ENCODE results near the gene RUNX3.

Gene RUNX3

GRCh38 chr1:24945354-24946326, 15.6 kb upstream of the RUNX3 start:
- no peak for DNase-seq

- no peak for DNase-seq
Measured at GRCh38 chr1:24944318-24944717, 14.2 kb upstream of the RUNX3 start.

GRCh38 chr1:24942789-24943188, 12.7 kb upstream of the RUNX3 start:
- no peak for DNase-seq

- DNase-seq: no peak
Measured at GRCh38 chr1:24941564-24941963, 11.5 kb upstream of the RUNX3 start.

GRCh38 chr1:24940231-24940630, 10.2 kb upstream of the RUNX3 start:
- no peak for DNase-seq

GRCh38 chr1:24939675-24940193, 9.7 kb upstream of the RUNX3 start:
- DNase-seq: no peak

GRCh38 chr1:24939040-24939674, 9.1 kb upstream of the RUNX3 start:
- no peak for DNase-seq

- no peak for DNase-seq
Measured at GRCh38 chr1:24938276-24938675, 8.2 kb upstream of the RUNX3 start.

GRCh38 chr1:24936684-24937083, 6.6 kb upstream of the RUNX3 start:
- no peak for DNase-seq

GRCh38 chr1:24935615-24936484, 5.8 kb upstream of the RUNX3 start:
- no peak for DNase-seq

- DNase-seq: no peak
Measured at GRCh38 chr1:24935196-24935526, 5.1 kb upstream of the RUNX3 start.

- DNase-seq: no peak
Measured at GRCh38 chr1:24934310-24935195, 4.5 kb upstream of the RUNX3 start.

- DNase-seq: no peak
Measured at GRCh38 chr1:24933468-24933867, 3.4 kb upstream of the RUNX3 start.

- no peak for DNase-seq
Measured at GRCh38 chr1:24932725-24933294, 2.7 kb upstream of the RUNX3 start.

GRCh38 chr1:24932284-24932683, 2.2 kb upstream of the RUNX3 start:
- peak; percentile 26 for DNase-seq

- DNase-seq: no peak
Measured at GRCh38 chr1:24931468-24932231, 1.6 kb upstream of the RUNX3 start.

- DNase-seq: no peak
Measured at GRCh38 chr1:24931146-24931467, 1.0 kb upstream of the RUNX3 start.

- no peak for DNase-seq
Measured at GRCh38 chr1:24929398-24930259, 447 bp downstream of the RUNX3 start.

- DNase-seq: no peak
Measured at GRCh38 chr1:24928689-24929397, 1.2 kb downstream of the RUNX3 start.
